Transverse colon (tissue), 4 donors: ENCODE measurements around the gene CFAP90. TPM values are rescaled to one million over a fixed set of nuclear protein-coding genes. Genes with fewer than 3 reads are reported as not detected.

Experiments used
- DNase-seq: peaks from one replicate; pipeline ENCODE4 v3.0.0-alpha.2; 2019
- H3K27ac ChIP-seq, 4 donors: fragments of 200-600 bp; sonication (generic); 2 replicates each; pipeline ENCODE4 v1.5.1; 2016 to 2018; ENCODE audit warnings: inconsistent platforms in 4 of 4
- H3K27me3 ChIP-seq: fragments of 200-600 bp; sonication (generic); 2 replicates; pipeline ENCODE4 v1.5.1; 2017; ENCODE audit warnings: inconsistent platforms
- H3K36me3 ChIP-seq, 4 donors: fragments of 200-600 bp; sonication (generic); 2 replicates each; pipeline ENCODE4 v1.5.1; 2017 to 2019; ENCODE audit warnings: inconsistent platforms in 4 of 4
- H3K4me1 ChIP-seq, 4 donors: fragments of 200-600 bp; sonication (generic); 2 replicates each; pipeline ENCODE4 v1.5.1; 2017 to 2020; ENCODE audit warnings: inconsistent platforms in 4 of 4
- H3K4me3 ChIP-seq, 4 donors: fragments of 200-600 bp; sonication (generic); 1 replicate in 1 of 4; 2 replicates in 3 of 4; pipeline versions ENCODE4 v1.5.1 to v1.6.1; 2017 to 2019; ENCODE audit warnings: inconsistent platforms in 4 of 4
- H3K9me3 ChIP-seq, 2 donors: fragments of 200-600 bp; sonication (generic); 2 replicates each; pipeline ENCODE4 v1.5.1; 2017 to 2019; ENCODE audit warnings: inconsistent platforms in 2 of 2
- CTCF ChIP-seq, 5 experiments: fragments of 200-600 bp in 3 of 5; fragments of 450-650 bp in 2 of 5; sonication (generic) in 3 of 5; IDR thresholded peaks; 1 replicate in 2 of 5; 2 replicates in 3 of 5; pipeline ENCODE4 v1.5.1; 2016 to 2017; ENCODE audit warnings: antibody characterized with exemption in 5 of 5, inconsistent platforms in 3 of 5, mild to moderate bottlenecking in 2 of 5, moderate library complexity in 1 of 5
- EP300 ChIP-seq: sonication (generic); formaldehyde crosslinking; IDR thresholded peaks from one replicate; pipeline ENCODE4 v1.6.1; 2017; ENCODE audit warnings: antibody characterized with exemption, low read depth
- POLR2A ChIP-seq: fragments of 450-650 bp; IDR thresholded peaks from one replicate; pipeline ENCODE4 v1.6.1; 2016; ENCODE audit warnings: antibody characterized with exemption, mild to moderate bottlenecking, moderate library complexity
- POLR2AphosphoS5 ChIP-seq, 3 donors: sonication (generic); formaldehyde crosslinking; IDR thresholded peaks; one replicate each; pipeline ENCODE4 v1.6.1; 2016; ENCODE audit warnings: antibody characterized with exemption in 3 of 3
- WGBS, 2 donors: methylation state at CpG; one replicate each; pipeline ENCODE4 v1.1.5; 2018; ENCODE audit warnings: low coverage in 1 of 2; 5-methylcytosine and 5-hydroxymethylcytosine counted together
- in situ Hi-C, 4 donors: fragments of 200-750 bp; cut with MboI; loops; one replicate each; pipeline versions ENCODE4 v1.15.0 to v1.15.1; 2017; ENCODE audit warnings: low sequenced_read_pairs in 3 of 4, low pct_ligation_motif_present in 1 of 4, low pct_unique_long_range_greater_than_20kb in 1 of 4
- intact Hi-C: fragments of 100-400 bp; cut with DNase I; formaldehyde crosslinking; loops from one replicate; pipeline ENCODE4 v1.15.1; 2023; ENCODE audit warnings: low total_unique reads
- total RNA-seq, 4 donors: library from RNA; depleted of rRNA; stranded (reverse); fragments of >200 nt; gene quantifications; one replicate each; pipeline ENCODE4 v1.1.0, GENCODE V29; 2016

Gene CFAP90
- total RNA-seq, 4 donors from 2014 or later = not detected

- TF ChIP-seq CTCF (IDR thresholded peaks at IDR 0.05) (no peak), POLR2A (no peak), POLR2AphosphoS5 (IDR thresholded peaks at IDR 0.05) (no peak), EP300 (no peak)
- Histone ChIP-seq H3K27me3 (peaks cover 34% of the 10 kb centered on the region), H3K9me3 (no peaks in the 10 kb centered on the region), H3K4me3 (no peak overlapping the region), H3K4me1 (peaks cover 6 to 18% (median 9%) of the 10 kb centered on the region in 4 donors), H3K36me3 (no peaks in the 10 kb centered on the region), H3K27ac (no peak overlapping the region)
- WGBS, 2 donors = 82 to 88% methylated on average over 1 to 5 of the region's 5 CpGs
- DNase-seq = no peak
- in situ Hi-C loops = no loop called here
- intact Hi-C loops = no loop called here
Measured at GRCh38 chr5:7846327-7846726, 4.6 kb downstream of the CFAP90 start.

GRCh38 chr5:7845557-7845956 is 5.4 kb downstream of the CFAP90 start:
- WGBS, 2 donors = 61 to 74% methylated on average over 4 to 7 of the region's 7 CpGs
- in situ Hi-C loops (no loop called here), intact Hi-C loops (no loop called here)
- Histone ChIP-seq H3K4me1 (peaks cover 6 to 12% (median 9%) of the 10 kb centered on the region in 4 donors), H3K27ac (no peak overlapping the region), H3K36me3 (no peaks in the 10 kb centered on the region), H3K4me3 (no peak overlapping the region), H3K27me3 (peaks cover 27% of the 10 kb centered on the region), H3K9me3 (no peaks in the 10 kb centered on the region)
- no peak for DNase-seq
- TF ChIP-seq CTCF (IDR thresholded peaks at IDR 0.05) (no peak), POLR2AphosphoS5 (IDR thresholded peaks at IDR 0.05) (no peak), POLR2A (no peak), EP300 (no peak)

GRCh38 chr5:7844901-7845300 is 6.0 kb downstream of the CFAP90 start:
- Histone ChIP-seq H3K9me3 (no peaks in the 10 kb centered on the region), H3K4me3 (no peak overlapping the region), H3K36me3 (no peaks in the 10 kb centered on the region), H3K27ac (no peak overlapping the region), H3K27me3 (peaks cover 20% of the 10 kb centered on the region), H3K4me1 (peaks cover 3 to 5% (median 3%) of the 10 kb centered on the region in 4 donors)
- intact Hi-C loops = no loop called here
- in situ Hi-C loops = no loop called here
- DNase-seq = no peak
- TF ChIP-seq POLR2AphosphoS5 (IDR thresholded peaks at IDR 0.05) (no peak), EP300 (no peak), POLR2A (no peak), CTCF (IDR thresholded peaks at IDR 0.05) (no peak)

- intact Hi-C loops (no loop called here), in situ Hi-C loops (no loop called here)
- Histone ChIP-seq H3K9me3 (no peaks in the 10 kb centered on the region), H3K4me3 (no peak overlapping the region), H3K4me1 (no peaks in the 10 kb centered on the region), H3K27me3 (no peaks in the 10 kb centered on the region), H3K27ac (no peak overlapping the region), H3K36me3 (no peaks in the 10 kb centered on the region)
- WGBS, 2 donors = 49 to 53% methylated on average over 2 of the region's 2 CpGs
- no peak for DNase-seq
- TF ChIP-seq EP300 (no peak), CTCF (IDR thresholded peaks at IDR 0.05) (no peak), POLR2AphosphoS5 (IDR thresholded peaks at IDR 0.05) (no peak), POLR2A (no peak)
Measured at GRCh38 chr5:7842531-7842930, 8.4 kb downstream of the CFAP90 start.
